ENCODE results near the gene MYBPC2.

MYBPC2 gene

GRCh38 chr19:50475101-50475568, 42.4 kb downstream of the MYBPC2 start:
- TF ChIP-seq TAF1 (IDR thresholded peaks at IDR 0.05; ENCODE audit: borderline replicate concordance, insufficient read depth, low read length) (no peak), POLR2AphosphoS5 (IDR thresholded peaks at IDR 0.05; ENCODE audit: low read depth, low read length) (no peak), REST (IDR thresholded peaks at IDR 0.05; ENCODE audit: insufficient read depth in 1 of 2, low read depth in 2 of 2, low read length in 2 of 2) (no peak)

- TF ChIP-seq SIN3A (IDR thresholded peaks at IDR 0.05; ENCODE audit: borderline replicate concordance, insufficient read depth, low read length) (no peak), POLR2AphosphoS5 (IDR thresholded peaks at IDR 0.05; ENCODE audit: low read depth, low read length) (no peak), TAF1 (IDR thresholded peaks at IDR 0.05; ENCODE audit: borderline replicate concordance, insufficient read depth, low read length) (no peak), REST (IDR thresholded peaks at IDR 0.05; ENCODE audit: insufficient read depth in 1 of 2, low read depth in 2 of 2, low read length in 2 of 2) (no peak), FOXP2 (optimal IDR thresholded peaks at IDR 0.05; ENCODE audit: borderline replicate concordance, extremely low read depth, extremely low read length, insufficient read depth) (no peak)
Measured at GRCh38 chr19:50475736-50476223, 43.1 kb downstream of the MYBPC2 start.

GRCh38 chr19:50476224-50476906, 43.7 kb downstream of the MYBPC2 start, which contains the start of the genes EMC10 and GARIN5A:
EMC10 (plus strand) TSS chr19:50476507; CDS start chr19:50476545, 38 bp downstream.
GARIN5A (minus strand) TSS chr19:50476848; CDS start chr19:50476388, 460 bp downstream.
- TF ChIP-seq REST (IDR thresholded peaks at IDR 0.05; ENCODE audit: insufficient read depth in 1 of 2, low read depth in 2 of 2, low read length in 2 of 2) (0 out of 4 replicates have a peak, but pooled peaks of 1 of the 2 experiments have one; percentile 25), SIN3A (IDR thresholded peaks at IDR 0.05; ENCODE audit: borderline replicate concordance, insufficient read depth, low read length) (no peak; the same call in 1 of the 2 replicates), TAF1 (IDR thresholded peaks at IDR 0.05; ENCODE audit: borderline replicate concordance, insufficient read depth, low read length) (peak; percentile 71; the same call in 1 of the 2 replicates), FOXP2 (optimal IDR thresholded peaks at IDR 0.05; ENCODE audit: borderline replicate concordance, extremely low read depth, extremely low read length, insufficient read depth) (peak; percentile 79), POLR2AphosphoS5 (IDR thresholded peaks at IDR 0.05; ENCODE audit: low read depth, low read length) (peak; percentile 79)

- TF ChIP-seq POLR2AphosphoS5 (IDR thresholded peaks at IDR 0.05; ENCODE audit: low read depth, low read length): no peak
- no peak for TF ChIP-seq FOXP2 (optimal IDR thresholded peaks at IDR 0.05; ENCODE audit: borderline replicate concordance, extremely low read depth, extremely low read length, insufficient read depth)
- no peak for TF ChIP-seq REST (IDR thresholded peaks at IDR 0.05; ENCODE audit: insufficient read depth in 1 of 2, low read depth in 2 of 2, low read length in 2 of 2)
- TF ChIP-seq TAF1 (IDR thresholded peaks at IDR 0.05; ENCODE audit: borderline replicate concordance, insufficient read depth, low read length): no peak
- TF ChIP-seq SIN3A (IDR thresholded peaks at IDR 0.05; ENCODE audit: borderline replicate concordance, insufficient read depth, low read length): no peak
Measured at GRCh38 chr19:50476907-50477238, 44.2 kb downstream of the MYBPC2 start.
